Duodenal mucosa (tissue), 2 donors: Measurements from ENCODE around the gene CDC16.
A peak's percentile ranks its signal among the peaks of the same experiment; 100 is the strongest.

ENCODE experiments used
- H3K27ac ChIP-seq: one replicate; pipeline ENCODE4 v1.7.0; 2013; ENCODE audit warnings: low read depth, low read length
- H3K27me3 ChIP-seq, 2 donors: one replicate each; pipeline ENCODE4 v1.7.0; 2013; ENCODE audit warnings: low read length in 2 of 2, control low read depth in 1 of 2; ENCODE audit not compliant: insufficient read depth in 2 of 2, control insufficient read depth in 1 of 2
- H3K36me3 ChIP-seq, 2 donors: one replicate each; pipeline ENCODE4 v1.7.0; 2013; ENCODE audit warnings: low read length in 2 of 2, control low read depth in 1 of 2; ENCODE audit not compliant: insufficient read depth in 2 of 2, control insufficient read depth in 1 of 2
- H3K4me1 ChIP-seq, 2 donors: one replicate each; pipeline ENCODE4 v1.7.0; 2013; ENCODE audit warnings: low read length in 2 of 2, control low read depth in 1 of 2; ENCODE audit not compliant: insufficient read depth in 2 of 2, control insufficient read depth in 1 of 2
- H3K4me3 ChIP-seq, 2 donors: one replicate each; pipeline ENCODE4 v1.7.0; 2013; ENCODE audit warnings: low read length in 2 of 2, low read depth in 1 of 2
- H3K9ac ChIP-seq, 2 donors: one replicate each; pipeline ENCODE4 v1.7.0; 2013; ENCODE audit warnings: low read length in 2 of 2, low read depth in 1 of 2
- H3K9me3 ChIP-seq, 2 donors: one replicate each; pipeline ENCODE4 v1.7.0; 2013; ENCODE audit warnings: low read length in 2 of 2, control low read depth in 1 of 2; ENCODE audit not compliant: control insufficient read depth in 1 of 2

CDC16 gene

GRCh38 chr13:114226699-114227323 lies 7.9 kb upstream of the CDC16 start:
- no peaks in the 10 kb centered on the region for H3K36me3 ChIP-seq
- no peaks in the 10 kb centered on the region for H3K9me3 ChIP-seq
- peaks cover 0 to 5% of the 10 kb centered on the region in 2 donors for H3K27me3 ChIP-seq
- H3K4me3 ChIP-seq, result no peak overlapping the region
- H3K4me1 ChIP-seq, result peaks cover 0 to 7% of the 10 kb centered on the region in 2 donors
- no peak overlapping the region for H3K9ac ChIP-seq
- H3K27ac ChIP-seq, result no peak overlapping the region

GRCh38 chr13:114227528-114227927 lies 7.2 kb upstream of the CDC16 start:
- Histone ChIP-seq H3K9me3 (no peaks in the 10 kb centered on the region), H3K9ac (no peak overlapping the region), H3K4me3 (no peak overlapping the region), H3K4me1 (peaks cover 0 to 7% of the 10 kb centered on the region in 2 donors), H3K27me3 (peaks cover 0 to 5% of the 10 kb centered on the region in 2 donors), H3K36me3 (no peaks in the 10 kb centered on the region), H3K27ac (no peak overlapping the region)

GRCh38 chr13:114228176-114228575 lies 6.5 kb upstream of the CDC16 start:
- H3K36me3 ChIP-seq, result no peaks in the 10 kb centered on the region
- no peak overlapping the region for H3K4me3 ChIP-seq
- H3K27me3 ChIP-seq, result peaks cover 0 to 5% of the 10 kb centered on the region in 2 donors
- H3K9me3 ChIP-seq, result no peaks in the 10 kb centered on the region
- H3K27ac ChIP-seq, result no peak overlapping the region
- no peak overlapping the region for H3K9ac ChIP-seq
- H3K4me1 ChIP-seq, result peaks cover 0 to 7% of the 10 kb centered on the region in 2 donors

- no peak overlapping the region for H3K27ac ChIP-seq
- no peak overlapping the region for H3K9ac ChIP-seq
- no peaks in the 10 kb centered on the region for H3K36me3 ChIP-seq
- no peak overlapping the region for H3K4me3 ChIP-seq
- peaks cover 0 to 5% of the 10 kb centered on the region in 2 donors for H3K27me3 ChIP-seq
- H3K4me1 ChIP-seq, result peaks cover 0 to 7% of the 10 kb centered on the region in 2 donors
- no peaks in the 10 kb centered on the region for H3K9me3 ChIP-seq
Measured at GRCh38 chr13:114229506-114229905, 5.2 kb upstream of the CDC16 start.

- Histone ChIP-seq H3K36me3 (no peaks in the 10 kb centered on the region), H3K4me3 (no peak overlapping the region), H3K27ac (no peak overlapping the region), H3K9ac (no peak overlapping the region), H3K9me3 (no peaks in the 10 kb centered on the region), H3K27me3 (peaks cover 0 to 5% of the 10 kb centered on the region in 2 donors), H3K4me1 (peaks cover 0 to 7% of the 10 kb centered on the region in 2 donors)
Measured at GRCh38 chr13:114230117-114230516, 4.6 kb upstream of the CDC16 start.

- Histone ChIP-seq H3K9ac (no peak overlapping the region), H3K4me1 (peaks cover 2 to 7% of the 10 kb centered on the region in 2 donors), H3K27ac (no peak overlapping the region), H3K27me3 (peaks cover 0 to 5% of the 10 kb centered on the region in 2 donors), H3K4me3 (no peak overlapping the region), H3K36me3 (no peaks in the 10 kb centered on the region), H3K9me3 (no peaks in the 10 kb centered on the region)
Measured at GRCh38 chr13:114230575-114230974, 4.1 kb upstream of the CDC16 start.

GRCh38 chr13:114231886-114232285 lies 2.8 kb upstream of the CDC16 start:
- Histone ChIP-seq H3K27ac (no peak overlapping the region), H3K4me1 (peaks cover 5 to 8% of the 10 kb centered on the region in 2 donors), H3K27me3 (peaks cover 0 to 5% of the 10 kb centered on the region in 2 donors), H3K36me3 (no peaks in the 10 kb centered on the region), H3K9ac (no peak overlapping the region), H3K4me3 (no peak overlapping the region), H3K9me3 (no peaks in the 10 kb centered on the region)

GRCh38 chr13:114234266-114234644 lies 442 bp upstream of the CDC16 start:
- peaks cover 5 to 8% of the 10 kb centered on the region in 2 donors for H3K4me1 ChIP-seq
- H3K9me3 ChIP-seq, result no peaks in the 10 kb centered on the region
- H3K4me3 ChIP-seq, result peak overlapping the region; percentile 55 to 85
- no peak overlapping the region for H3K27ac ChIP-seq
- peaks cover 12 to 20% of the 10 kb centered on the region in 2 donors for H3K36me3 ChIP-seq
- peaks cover 0 to 4% of the 10 kb centered on the region in 2 donors for H3K27me3 ChIP-seq
- H3K9ac ChIP-seq, result no peak overlapping the region

GRCh38 chr13:114235697-114236096 lies 1.0 kb downstream of the CDC16 start:
- no peaks in the 10 kb centered on the region for H3K27me3 ChIP-seq
- H3K9me3 ChIP-seq, result no peaks in the 10 kb centered on the region
- H3K4me3 ChIP-seq, result peak overlapping the region; percentile 65 to 85
- H3K4me1 ChIP-seq, result peaks cover 5 to 8% of the 10 kb centered on the region in 2 donors
- H3K9ac ChIP-seq, result peak overlapping the region; percentile 60 to 80
- peaks cover 17 to 31% of the 10 kb centered on the region in 2 donors for H3K36me3 ChIP-seq
- H3K27ac ChIP-seq, result no peak overlapping the region

GRCh38 chr13:114236227-114236626 lies 1.5 kb downstream of the CDC16 start:
- Histone ChIP-seq H3K36me3 (peaks cover 20 to 36% of the 10 kb centered on the region in 2 donors), H3K9ac (peak overlapping the region; percentile 60 to 80), H3K9me3 (no peaks in the 10 kb centered on the region), H3K4me1 (peaks cover 5 to 8% of the 10 kb centered on the region in 2 donors), H3K4me3 (peak overlapping the region; percentile 65 to 85), H3K27me3 (no peaks in the 10 kb centered on the region), H3K27ac (no peak overlapping the region)
